Measurements from ENCODE around the gene KRT75.

DNA sequence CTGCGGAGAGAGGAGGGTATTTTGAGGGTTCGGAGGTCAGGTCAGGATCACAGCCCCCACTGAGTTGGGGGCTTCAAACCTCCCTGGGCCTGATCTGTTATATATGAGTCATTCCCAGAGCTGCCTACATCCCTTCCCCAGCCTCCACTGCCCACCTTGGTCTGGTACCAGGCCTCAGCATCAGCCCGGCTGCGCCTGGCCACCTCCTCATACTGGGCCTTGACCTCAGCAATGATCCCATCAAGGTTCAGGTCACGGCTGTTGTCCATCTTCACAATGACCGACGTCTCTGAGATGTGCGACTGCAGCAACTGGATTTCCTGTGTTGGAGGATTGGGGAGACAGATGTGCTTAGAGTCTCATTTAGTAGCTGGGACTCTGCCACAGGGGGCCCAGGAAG, 53.0 kb downstream of the KRT75 start:
- TF ChIP-seq EP300 (IDR thresholded peaks at IDR 0.05; ENCODE audit: low read depth) (no peak), POLR2AphosphoS5 (IDR thresholded peaks at IDR 0.05) (no peak), POLR2A (IDR thresholded peaks at IDR 0.05) (no peak)
- TF ChIP-seq, protein P1, sequence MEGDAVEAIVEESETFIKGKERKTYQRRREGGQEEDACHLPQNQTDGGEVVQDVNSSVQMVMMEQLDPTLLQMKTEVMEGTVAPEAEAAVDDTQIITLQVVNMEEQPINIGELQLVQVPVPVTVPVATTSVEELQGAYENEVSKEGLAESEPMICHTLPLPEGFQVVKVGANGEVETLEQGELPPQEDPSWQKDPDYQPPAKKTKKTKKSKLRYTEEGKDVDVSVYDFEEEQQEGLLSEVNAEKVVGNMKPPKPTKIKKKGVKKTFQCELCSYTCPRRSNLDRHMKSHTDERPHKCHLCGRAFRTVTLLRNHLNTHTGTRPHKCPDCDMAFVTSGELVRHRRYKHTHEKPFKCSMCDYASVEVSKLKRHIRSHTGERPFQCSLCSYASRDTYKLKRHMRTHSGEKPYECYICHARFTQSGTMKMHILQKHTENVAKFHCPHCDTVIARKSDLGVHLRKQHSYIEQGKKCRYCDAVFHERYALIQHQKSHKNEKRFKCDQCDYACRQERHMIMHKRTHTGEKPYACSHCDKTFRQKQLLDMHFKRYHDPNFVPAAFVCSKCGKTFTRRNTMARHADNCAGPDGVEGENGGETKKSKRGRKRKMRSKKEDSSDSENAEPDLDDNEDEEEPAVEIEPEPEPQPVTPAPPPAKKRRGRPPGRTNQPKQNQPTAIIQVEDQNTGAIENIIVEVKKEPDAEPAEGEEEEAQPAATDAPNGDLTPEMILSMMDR (IDR thresholded peaks at IDR 0.05) = no peak

Measured in transverse colon (tissue), 4 donors.